SU-DHL-6 (cell line): Measurements from ENCODE around the gene MPHOSPH6.

Experiments
- CTCF ChIP-seq: fragments of 200-600 bp; sonication (generic); IDR thresholded peaks from one replicate; pipeline ENCODE4 v1.5.1; 2017; ENCODE audit warnings: antibody characterized with exemption, mild to moderate bottlenecking, low read length, moderate library complexity; ENCODE audit not compliant: insufficient read depth, poor library complexity, severe bottlenecking
- EZH2phosphoT487 ChIP-seq: fragments of 200-600 bp; sonication (generic), shearing (Covaris generic); conservative IDR thresholded peaks from 2 replicates; pipeline ENCODE4 v1.6.1; 2018; ENCODE audit warnings: mild to moderate bottlenecking, antibody characterized with exemption, low read length, moderate library complexity, mixed read lengths

- no peak for TF ChIP-seq CTCF
- no peak for TF ChIP-seq EZH2phosphoT487
These were observed 61.9 kb downstream of the MPHOSPH6 start for GRCh38 chr16:82108100-82108499.
